NT2/D1 (cell line): ENCODE results near the gene ARL15.

Experiments
- SUZ12 ChIP-seq: IDR thresholded peaks from 2 replicates; pipeline ENCODE4 v1.6.1; 2011; ENCODE audit not compliant: insufficient read length, insufficient read depth; ENCODE audit errors: extremely low read depth
- YY1 ChIP-seq: IDR thresholded peaks from 2 replicates; pipeline ENCODE4 v1.6.1; 2011; ENCODE audit not compliant: insufficient read length, insufficient read depth
- ZNF274 ChIP-seq: IDR thresholded peaks from 2 replicates; pipeline ENCODE4 v1.6.1; 2011; ENCODE audit warnings: mild to moderate bottlenecking, low read depth, low read length

DNA sequence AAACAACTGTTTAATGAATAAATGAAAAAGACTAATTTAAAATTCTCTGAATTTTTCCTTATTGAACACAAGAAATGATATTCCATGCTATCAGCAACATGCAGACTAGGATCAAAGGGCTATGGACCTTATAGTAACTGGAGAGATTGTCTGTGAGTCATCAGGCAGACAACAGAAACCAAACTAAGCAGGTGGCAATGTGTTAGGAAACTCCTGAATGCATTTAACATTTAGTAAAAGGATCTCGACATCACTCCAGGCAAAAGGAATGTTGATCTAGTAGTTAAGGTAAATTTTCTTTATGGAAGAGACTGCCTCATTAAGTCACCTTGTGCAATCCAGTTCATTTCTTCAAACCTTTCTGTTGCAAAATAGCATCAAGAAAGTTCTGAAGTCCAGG, 58.4 kb downstream of the ARL15 start:
- TF ChIP-seq YY1, result no peak
- no peak for TF ChIP-seq ZNF274
- TF ChIP-seq SUZ12, result no peak
